LoVo (cell line): Measurements from ENCODE around the gene PLK5.
"Not testable (repeated sequence)": the region's sequence is repeated elsewhere in the genome, so short reads cannot be mapped to it uniquely, and the experiment has no call there.

Experiments
- DNase-seq: peaks from one replicate; pipeline ENCODE4 v3.0.0-alpha.2; 2016; ENCODE audit warnings: low spot score

PLK5 gene

DNA sequence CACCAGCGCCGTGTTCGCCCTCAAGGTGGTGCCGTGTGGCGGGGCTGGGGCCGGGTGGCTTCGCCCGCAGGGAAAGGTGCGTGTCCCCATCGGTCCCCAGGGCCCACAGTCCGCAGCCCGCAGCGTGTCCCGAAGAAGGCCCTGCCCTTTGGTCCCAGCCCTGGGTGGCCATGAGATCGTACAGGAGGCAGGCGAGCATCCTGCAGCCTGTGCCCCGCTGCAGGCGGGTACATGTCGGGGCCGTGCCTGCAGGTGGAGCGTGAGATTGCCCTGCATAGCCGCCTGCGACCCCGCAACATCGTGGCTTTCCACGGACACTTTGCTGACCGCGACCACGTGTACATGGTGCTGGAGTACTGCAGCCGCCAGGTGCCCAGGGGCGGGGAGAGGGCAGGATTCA is 1.5 kb downstream of the PLK5 start:
- DNase-seq, result no peak

GRCh38 chr19:1526066-1526778 is 2.3 kb downstream of the PLK5 start:
- DNase-seq, result no peak

DNA sequence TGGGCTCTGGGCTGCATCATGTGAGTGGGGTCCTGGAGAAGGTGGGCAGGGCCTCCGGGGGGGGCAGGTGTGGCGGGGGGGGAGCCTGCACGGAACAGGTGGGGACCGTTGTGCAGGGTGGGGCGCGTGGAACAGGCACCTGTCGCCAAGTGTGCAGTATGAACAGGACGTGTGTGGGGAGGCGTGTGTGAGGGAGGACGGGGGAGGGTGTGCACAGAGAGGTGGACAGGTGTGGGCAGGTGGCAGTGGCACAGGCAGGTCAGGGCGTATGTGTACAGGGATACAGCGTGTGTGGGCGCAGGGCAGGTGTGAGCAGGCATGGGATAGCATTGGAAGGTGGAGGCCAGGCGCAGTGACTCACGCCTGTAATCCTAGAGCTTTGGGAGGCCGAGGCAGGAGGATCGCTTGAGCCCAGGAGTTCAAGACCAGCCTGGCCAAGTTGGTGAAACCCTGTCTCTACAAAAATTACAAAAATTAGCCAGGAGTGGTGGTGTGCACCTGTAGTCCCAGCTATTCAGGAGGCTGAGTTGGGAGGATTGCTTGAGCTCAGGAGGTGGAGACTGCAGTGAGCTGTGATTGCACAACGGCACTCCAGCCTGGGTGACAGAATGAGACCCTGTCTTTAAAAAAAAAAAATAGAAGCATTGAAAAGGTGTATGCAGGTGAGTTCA is 3.2 kb downstream of the PLK5 start:
- no peak for DNase-seq

GRCh38 chr19:1527650-1528309 is 3.9 kb downstream of the PLK5 start:
- DNase-seq, result no peak

DNA sequence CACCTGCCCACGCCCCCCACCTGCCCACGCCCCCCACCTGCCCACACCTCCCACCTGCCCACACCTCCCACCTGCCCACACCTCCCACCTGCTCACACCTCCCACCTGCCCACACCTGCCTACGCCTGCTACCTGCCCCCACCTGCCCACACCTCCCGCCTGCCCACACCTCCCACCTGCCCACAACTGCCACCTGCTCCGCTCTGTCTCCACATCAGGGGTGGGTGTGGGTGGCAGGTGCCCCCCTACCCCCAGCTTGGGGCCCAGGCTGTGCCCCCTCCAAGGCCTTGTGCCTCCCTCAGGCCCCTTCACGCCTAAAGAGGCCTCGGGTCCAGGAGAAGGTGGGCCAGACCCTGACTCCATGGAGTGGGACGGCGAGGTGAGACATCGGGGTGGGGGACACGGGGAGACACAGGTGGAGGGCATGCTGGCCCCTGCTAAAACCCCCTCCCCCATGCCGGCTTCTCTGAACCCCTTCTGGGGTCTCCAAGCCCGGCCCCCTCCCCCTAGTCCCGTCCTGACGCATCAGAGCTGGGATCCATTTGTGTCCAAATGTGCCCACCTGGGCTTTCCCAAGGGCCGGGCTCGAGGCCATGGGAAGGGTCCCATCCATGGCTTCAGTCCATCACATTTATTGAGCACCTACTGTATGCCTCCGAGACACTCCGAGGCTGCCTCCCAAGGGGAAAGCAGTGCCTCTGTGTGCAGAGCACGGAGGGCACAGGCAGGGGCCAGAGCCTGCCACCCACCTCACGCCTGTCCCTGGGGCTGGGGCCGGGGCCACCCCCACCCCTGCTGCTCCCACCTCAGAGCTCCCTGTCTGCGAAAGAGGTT is 4.9 kb downstream of the PLK5 start:
- DNase-seq, result no peak

DNA sequence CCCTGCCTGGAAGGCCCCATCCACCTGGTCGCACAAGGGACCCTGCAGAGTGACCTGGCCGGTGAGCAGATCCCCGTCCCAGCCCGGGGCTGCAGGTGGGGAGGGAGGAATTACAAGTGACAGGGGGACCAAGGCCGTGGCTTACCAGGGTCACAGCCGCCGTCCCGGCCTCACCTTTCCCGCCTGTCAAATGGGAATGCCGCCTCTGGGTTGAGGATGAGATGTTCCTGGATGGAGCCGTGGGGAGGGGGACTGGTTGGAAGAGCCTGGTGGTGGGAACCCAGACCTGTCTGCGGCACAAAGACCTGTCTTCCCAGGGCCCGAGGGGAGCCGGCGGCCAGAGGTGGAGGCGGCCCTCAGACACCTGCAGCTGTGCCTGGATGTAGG is 5.5 kb downstream of the PLK5 start:
- DNase-seq, result no peak

GRCh38 chr19:1530856-1531255 is 7.0 kb downstream of the PLK5 start:
- DNase-seq, result not testable (repeated sequence)

- no peak for DNase-seq
Observed at GRCh38 chr19:1531587-1531986, 7.7 kb downstream of the PLK5 start.

DNA sequence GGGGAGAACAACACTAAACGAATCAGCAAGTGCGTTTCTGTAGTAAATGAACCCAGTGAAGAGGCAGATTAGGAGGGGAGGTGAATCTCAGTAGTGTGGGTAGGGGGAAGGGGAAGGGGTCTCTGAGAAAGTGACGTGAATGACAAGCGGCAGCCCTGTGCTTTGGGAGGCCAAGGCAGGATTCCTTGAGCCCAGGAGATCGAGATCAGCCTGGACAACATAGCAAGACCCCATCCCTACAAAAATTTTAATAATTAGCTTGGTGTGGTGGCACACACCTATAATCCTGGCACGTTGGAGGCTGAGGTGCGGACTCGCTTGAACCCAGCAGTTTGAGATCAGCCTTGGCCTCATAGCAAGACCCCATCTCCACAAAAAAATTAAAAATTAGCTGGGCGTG is 8.1 kb downstream of the PLK5 start:
- DNase-seq, result no peak

GRCh38 chr19:1533510-1534150 is 9.8 kb downstream of the PLK5 start:
- no peak for DNase-seq

GRCh38 chr19:1534972-1535371 is 11.1 kb downstream of the PLK5 start:
- DNase-seq, result no peak

DNA sequence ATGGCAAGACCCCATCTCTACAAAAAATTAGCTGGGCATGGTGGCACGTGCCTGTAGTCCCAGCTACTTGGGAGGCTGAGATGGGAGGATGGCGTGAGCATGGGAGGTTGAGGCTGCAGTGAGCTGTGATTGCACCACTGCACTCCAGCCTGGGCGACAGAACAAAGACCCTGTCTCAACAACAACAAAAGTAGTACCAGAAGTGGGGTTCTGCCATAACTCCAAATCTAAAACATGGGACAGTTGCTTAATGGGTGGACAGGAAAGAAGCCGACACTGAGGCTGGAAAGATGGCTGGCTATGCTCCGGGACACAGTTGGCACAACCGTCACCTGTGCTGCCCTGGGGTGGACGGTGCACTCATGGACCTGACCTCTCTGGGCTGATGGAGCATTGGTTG is 11.8 kb downstream of the PLK5 start:
- DNase-seq, result not testable (repeated sequence)

DNA sequence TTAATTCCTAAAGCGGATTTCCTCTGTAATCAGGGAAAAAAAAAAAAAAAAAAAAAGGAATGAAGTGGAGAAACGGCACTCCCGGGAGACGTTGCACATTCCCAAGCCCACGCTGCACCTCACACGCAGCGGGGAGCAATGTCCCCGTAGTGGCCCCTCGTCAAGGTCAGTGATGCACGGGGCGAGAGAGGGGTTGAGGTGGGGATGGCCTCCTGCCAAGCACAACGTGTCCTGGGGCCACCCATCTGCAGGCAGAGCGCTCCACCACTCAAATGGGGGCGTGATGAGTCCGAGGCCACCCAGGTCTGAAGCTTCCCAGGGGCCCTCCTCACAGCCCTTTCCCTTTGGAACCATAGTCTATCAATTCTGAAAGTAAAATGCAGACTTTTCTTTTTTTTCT is 15.1 kb downstream of the PLK5 start:
- no peak for DNase-seq

DNA sequence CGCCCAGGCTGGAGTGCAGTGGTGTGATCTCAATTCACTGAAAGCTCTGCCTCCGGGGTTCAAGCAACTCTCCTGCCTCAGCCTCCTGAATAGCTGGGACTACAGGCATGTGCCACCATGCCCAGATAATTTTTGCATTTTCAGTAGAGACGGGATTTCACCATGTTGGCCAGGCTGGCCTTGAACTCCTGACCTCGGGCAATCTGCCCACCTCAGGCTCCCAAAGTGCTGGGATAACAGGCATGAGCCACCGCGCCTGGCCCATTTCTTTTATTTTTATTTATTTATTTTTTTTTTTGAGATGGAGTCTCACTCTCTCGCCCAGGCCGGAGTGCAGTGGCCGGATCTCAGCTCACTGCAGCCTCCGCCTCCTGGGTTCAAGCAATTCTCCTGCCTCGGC is 15.9 kb downstream of the PLK5 start:
- not testable (repeated sequence) for DNase-seq

- DNase-seq, result no peak
Observed at GRCh38 chr19:1540365-1540925, 16.6 kb downstream of the PLK5 start.

GRCh38 chr19:1549332-1549945 is 25.6 kb downstream of the PLK5 start:
- DNase-seq, result no peak

DNA sequence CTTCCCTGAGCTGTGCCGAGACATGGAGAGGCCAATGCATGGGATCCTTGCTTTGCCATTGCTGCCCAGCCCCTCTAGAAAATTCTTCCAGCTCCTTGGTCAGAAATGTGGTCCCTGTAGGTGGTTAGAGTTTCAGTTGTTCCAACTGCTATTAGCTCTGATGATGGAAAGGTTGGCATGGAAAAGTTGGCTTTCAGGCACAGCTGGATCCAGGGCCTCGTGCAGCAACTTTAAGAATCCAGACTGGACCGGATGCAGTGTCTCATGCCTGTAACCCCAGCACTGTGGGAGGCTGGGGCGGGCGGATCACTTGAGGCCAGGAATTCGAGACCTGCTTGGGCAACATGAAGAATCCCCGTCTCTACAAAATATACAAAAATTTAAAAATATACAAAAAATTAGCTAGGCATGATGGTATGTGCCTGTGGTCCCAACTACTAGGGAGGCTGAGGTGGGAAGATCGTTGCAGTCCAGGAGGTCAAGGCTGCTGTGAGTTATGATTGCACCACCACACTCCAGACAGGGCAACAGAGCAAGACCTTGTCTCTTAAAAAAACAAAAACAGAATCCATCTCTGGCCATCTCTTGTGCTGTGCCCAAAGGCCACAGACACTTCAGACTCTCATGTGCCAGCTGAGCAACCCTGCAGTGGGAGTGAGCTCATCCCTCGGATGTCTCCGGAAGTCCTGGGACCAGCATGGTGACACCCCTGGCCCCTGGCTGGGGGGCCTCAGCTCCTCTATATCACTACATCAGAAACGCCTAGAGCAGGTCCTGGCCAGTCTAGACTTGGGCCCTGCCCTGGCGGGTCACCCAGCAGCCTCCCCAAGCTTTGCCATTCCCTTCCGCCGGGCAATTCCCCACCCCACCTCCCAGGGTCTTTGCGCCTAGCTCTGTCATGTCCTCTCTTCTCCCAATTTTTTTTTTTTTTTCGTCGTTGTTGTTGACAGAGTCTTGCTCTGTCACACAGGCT is 27.5 kb downstream of the PLK5 start:
- DNase-seq, result no peak

DNA sequence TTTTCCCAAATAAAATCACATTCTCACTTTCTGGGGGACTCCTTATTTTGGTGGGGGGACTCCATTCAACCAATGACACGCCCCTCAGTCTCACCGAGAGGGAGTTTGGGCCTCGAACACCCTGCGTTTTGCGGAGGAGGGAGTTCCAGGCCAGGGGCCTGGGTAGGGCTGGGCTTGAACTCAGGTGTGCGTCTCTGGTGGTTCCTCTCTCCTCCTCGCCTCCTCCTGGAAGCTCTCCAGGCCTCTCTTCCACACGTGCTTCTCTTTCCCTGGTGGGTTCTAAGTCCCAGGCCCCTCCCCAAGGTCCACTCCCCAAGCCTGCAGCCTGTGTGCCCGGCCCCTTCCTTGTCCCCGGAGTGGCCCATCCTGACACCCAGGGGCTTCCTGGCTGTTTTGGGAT is 29.5 kb downstream of the PLK5 start:
- DNase-seq, result no peak

DNA sequence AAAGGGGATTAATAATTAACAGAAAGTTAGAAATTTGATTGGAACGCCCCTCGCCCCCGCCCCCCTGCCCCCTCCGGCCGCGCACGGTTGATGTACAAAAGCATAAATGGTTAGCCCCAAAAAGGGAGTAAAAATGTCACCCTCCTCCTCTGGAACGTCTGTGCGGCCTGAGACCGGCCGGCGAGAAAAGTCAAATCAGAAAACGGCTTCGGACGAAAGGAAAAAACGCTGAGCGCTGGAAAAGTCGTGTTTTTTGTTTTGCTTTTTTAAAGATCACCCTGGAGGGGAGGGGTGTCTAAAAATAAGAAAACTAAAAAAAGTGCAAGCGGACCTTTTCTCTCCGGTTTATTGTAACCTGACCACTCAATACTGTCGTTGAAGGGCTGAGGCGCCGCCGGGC is 31.1 kb downstream of the PLK5 start:
- DNase-seq, result no peak
